Limb (tissue), 2 donors: ENCODE results near the gene PCOLCE2.

Source experiments
- DNase-seq, 2 donors: peaks; one replicate each; pipeline ENCODE4 v3.0.0-alpha.2; 2016; ENCODE audit errors: extremely low spot score in 2 of 2

The PCOLCE2 gene

DNA sequence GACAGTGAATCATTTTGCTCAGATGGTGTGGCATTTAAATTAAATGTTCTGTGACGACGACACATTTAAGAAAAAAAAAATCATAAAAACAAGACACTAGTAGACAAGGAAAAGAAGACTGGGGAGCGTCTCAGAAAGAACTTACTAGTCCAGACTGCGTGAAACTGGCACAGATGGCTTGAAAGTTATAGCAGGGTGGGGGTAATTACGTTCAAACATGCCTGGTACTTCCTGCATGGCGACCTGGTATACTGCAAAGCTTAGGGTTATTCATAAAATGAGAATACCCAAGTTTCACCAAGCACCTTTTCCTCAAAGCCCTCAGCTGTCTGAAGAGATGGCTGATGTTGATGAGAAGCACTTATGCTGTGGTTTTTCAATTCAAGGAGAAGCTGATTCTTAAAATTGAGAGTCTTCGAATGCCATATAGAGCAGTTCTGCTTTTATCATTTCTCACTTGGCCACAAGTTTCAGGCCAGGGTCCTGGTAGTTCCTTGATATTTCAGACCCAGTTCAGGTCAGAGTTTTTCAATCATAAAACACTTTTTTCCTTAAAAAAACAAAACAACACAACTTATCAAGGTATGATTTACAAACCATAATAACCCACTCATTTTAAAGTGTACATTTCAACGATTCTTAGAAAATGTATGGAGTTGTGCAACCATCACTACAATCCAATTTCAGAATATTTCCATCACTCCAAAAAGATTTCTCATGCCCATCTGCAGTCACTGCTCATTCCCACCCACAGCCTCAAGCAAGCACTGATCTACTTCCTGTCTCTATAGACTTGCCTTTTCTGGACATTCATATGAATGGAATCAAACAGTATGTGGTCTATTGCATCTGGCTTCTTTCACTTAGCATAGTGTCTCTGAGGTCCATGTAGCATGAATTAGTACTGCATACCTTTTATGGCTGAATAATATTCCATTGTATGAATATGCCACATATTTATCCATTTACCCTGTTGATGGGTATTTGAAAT lies 24.7 kb downstream of the PCOLCE2 start:
- DNase-seq, result no peak

DNA sequence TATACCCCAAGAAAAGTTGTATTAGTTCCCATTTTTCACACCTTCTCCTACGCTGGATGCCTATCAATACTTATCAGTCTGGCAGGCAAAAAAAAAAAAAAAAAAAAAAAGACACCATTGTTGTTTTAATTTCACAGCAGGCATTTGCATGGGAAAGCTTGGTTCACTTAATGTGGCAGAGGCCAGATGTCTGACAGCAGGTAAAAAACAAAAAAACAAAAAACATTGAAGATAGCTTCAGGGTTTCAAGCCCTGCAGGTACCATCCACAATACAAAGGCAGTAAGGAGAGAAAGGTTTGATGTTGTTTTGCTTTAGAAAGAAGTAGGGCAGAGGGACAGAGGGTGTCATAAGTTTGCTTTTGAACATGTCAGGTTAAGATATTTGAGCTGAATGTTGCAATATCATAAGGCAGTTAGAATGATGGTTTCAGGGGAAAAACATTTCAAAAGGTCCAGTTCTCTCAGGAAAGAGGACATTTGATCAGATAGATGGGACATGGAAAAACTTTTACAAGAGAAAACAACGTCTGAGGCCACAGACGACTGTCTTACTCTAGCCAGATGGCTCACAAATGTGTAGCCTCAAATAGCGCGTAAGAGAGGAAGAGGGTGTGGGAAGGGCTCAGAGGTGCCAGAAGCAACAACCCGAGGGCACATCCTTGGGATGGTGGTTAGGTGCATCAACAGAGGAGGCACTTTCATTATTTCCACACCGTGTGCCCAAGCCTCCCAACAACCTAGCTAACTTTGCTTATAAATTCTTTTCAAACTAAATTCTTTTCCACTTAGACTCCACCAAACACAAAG lies 25.7 kb downstream of the PCOLCE2 start:
- DNase-seq, result no peak

DNA sequence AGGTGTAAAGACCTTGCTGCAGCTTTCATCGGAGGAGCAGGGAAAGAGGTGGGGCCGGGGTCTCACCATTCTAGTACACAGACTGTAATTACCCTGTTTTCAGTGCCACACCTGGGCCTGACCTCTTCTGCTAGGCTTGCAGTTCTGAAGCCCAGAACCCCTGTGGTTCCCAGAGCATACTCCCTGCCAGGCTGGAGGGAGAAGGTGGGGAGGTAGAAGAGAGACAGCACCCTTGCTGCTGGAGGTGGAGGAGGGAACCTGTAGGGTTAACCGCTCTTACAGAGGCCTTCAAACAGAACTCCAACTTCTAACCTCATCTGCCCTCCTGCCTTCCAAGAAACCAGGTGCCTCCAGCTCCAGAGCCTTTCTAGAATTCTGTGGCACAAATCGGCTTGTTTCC lies 27.0 kb downstream of the PCOLCE2 start:
- DNase-seq, result no peak

DNA sequence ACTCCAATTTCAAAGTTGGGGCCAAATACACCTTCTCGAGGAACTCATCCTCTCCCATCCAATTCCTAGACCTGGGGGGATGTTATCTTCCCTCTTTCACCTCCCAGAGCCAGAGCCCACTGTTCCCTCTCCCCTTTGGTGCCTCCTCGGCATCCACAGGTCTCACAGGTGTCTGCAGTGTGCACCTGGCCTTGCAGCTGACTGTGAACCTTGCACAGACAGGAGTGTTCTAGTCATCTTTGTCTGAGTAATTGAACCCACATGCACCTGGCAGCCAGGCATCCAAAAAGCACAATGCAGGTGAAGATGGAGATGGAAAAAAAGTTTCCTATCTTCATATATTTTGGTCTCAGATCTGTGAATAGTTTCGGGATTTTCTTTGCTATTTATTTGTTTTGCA lies 30.8 kb downstream of the PCOLCE2 start:
- DNase-seq, result no peak

DNA sequence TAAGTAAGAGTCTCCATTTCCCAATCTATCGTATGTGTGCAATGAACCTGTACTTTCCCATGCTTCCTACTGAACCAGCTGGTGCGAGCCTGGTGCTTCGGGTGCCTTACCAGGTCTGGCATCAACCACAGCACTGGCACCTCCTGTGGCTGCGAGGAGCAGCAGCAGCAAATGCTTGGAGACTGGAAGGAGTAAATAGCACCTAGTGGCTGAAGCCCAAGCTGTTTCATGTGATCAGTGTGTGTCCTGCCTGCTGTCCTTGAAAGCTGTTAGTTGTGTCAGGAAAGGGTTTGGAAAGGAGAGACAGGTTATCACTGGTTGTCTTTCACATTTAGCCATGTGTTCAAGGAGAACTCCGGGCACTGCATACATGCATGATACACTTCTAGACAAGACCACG lies 31.8 kb downstream of the PCOLCE2 start:
- no peak for DNase-seq

DNA sequence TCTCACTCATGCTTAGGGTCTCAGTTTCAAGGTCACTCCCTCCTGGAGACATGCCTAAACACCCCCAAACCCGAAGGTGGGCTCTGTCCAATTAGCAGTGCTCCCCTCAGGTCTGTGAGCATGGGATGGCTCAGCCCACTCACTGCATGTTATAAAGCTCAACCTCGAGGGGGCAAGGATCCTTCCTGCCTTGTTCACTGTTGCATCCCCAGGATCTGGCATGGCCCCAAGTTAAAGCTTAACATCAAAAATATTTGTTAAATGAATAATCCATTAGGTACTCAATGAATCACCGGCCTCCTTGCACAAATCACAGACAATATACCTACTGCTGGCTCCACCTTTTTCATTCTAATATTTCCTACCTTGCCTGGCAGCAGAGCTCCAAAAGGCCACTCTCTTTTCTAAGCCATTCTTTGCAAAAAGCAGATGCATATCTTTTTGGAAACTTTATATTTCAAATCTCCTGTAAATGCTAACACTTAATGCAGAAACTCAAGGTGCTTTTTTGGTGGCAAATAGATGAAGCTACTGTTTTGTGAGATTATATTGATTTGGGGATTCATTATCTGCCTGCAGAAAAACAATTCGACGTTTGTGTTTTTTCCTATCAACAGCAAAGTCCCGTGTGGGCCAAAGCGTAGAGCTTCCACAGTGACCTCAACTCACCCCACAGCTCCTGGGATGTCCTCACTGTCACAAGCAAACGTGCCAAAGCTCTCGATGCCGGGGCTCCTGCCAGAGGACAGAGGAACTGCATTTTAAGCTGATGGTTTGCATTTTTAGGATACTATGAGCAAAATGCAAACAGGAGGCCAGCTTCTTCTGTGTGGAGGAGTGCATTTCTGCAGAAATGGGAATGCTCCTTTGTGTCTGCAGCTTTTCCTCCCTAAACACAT lies 35.4 kb downstream of the PCOLCE2 start:
- no peak for DNase-seq

DNA sequence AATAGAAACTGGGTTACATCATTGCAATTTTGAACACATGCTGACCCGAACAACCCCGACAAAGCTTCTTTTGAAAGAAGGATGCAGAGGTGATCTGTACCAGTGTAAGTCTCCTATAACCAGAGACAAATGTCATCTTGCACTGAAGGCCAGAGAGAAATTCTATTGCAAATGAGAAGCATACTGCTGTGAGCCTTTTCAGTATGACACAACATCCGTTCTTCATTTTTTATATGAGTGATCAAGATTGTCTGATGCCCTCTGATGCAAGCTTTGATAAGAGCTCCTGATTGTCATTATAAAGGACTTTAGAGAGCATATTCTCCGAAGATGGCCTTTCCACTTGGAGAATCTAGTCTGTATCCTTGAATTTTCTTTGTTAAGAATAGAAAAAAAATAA lies 36.9 kb downstream of the PCOLCE2 start:
- DNase-seq, result no peak

DNA sequence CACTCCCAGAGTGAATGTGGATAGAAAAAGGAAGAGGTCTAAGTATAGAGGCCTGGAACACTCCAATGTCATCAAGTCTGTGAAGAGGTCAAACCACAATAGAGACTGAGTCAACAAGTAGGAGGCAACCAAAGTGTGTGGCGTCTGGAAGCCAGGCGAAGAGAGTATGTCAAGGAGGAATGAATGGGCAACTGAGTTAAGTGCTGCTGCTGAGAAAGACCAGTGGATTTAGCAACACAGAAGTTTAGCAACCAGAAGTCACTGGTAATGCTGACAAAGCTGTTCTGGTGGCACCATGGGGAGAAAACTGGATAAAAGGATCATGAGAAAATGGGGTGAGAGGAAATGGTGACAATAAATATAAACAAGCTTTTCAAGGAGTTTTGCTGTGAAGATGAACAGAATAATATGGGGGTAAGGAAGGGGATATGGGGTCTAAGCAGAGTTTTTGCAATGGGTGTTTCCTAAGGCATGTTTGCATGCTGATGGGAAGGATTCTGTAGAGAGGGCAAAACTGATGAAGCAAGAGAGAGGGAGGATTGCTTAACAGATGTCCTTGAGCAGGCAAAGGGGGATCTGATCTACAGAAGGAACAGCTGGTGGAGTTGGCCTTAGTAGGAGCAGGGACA lies 38.4 kb downstream of the PCOLCE2 start:
- DNase-seq, result no peak

DNA sequence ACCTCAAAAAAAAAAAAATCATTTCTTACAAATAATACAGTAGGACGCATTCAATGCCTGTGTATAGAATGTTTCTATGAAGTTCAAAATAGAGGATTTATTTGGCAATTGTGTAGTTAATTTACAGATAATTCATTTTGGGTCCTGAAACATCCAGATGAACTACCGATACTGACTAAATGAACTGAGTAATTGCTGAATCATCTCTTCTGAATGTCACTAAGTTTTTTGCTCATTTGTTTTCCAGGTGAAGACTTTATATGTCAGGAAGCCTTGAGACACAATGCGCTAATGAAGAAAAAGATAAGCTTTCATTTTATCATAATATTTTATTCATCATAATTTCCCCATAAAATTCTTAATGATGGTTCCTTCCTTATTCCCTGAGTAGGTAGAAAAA lies 39.7 kb downstream of the PCOLCE2 start:
- DNase-seq, result no peak

DNA sequence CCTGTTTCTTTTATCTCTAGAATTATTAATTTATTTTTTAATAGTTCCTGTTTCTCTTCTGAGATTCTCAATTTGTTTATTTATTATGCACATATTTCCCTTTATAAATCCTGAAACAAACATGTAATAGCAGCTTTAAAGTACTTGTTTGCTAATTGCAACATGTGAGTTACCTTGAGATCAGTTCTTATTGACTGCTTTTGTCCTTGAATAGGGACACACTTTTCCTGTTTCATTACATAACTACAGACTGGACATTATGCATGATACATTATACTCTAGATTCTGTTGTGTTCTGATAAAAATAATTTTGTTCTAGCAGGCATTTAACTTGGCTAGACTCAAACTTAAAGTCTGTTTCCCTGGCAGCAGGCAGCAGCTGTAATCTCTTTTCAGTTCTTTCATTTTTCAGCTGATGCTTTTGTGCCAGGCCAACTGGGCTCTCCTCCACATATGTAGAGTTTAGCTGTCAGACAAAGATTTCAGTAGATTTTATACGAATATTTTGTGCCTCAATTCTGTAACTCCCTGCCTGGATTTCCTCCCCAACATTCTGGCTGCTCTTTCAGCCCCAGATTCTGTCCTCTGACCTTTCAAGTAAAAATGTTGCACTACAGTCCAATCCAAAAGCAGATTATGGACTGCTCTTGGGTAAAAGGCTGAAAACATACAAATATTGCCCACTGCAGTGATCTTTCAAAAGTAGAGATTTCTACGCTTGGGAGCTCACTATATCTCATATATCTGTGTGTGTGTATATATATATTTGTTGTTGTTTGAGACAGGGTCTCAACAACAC lies 41.9 kb downstream of the PCOLCE2 start:
- no peak for DNase-seq

DNA sequence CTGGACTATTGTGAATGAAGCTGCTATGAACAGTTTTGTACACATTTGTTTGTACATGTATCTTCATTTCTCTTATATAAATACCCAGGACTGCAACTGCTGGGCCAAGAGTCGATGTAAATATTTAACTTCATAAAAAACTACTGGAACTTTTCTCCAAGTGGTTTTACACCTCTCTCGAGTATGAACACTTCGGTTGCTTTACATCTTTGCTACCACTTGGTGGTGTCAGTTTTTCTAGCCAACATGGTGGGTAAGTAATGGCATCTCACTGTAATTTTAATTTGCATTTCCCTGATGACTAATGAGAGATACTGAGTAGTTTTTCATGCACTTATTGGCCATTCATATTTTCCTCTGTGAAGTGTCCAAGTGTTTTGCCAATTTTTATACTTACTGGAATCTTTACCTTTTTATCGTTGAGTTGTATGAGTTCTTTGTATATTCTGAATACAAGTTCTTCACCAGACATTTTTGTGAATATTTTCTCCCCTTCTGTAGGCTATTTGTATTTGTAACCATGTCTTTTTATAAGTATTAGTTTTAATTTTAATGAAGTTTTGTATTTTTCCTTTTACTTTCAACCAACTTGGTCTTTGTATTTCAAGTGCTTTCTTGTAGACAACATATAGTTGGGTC lies 44.4 kb downstream of the PCOLCE2 start:
- no peak for DNase-seq

DNA sequence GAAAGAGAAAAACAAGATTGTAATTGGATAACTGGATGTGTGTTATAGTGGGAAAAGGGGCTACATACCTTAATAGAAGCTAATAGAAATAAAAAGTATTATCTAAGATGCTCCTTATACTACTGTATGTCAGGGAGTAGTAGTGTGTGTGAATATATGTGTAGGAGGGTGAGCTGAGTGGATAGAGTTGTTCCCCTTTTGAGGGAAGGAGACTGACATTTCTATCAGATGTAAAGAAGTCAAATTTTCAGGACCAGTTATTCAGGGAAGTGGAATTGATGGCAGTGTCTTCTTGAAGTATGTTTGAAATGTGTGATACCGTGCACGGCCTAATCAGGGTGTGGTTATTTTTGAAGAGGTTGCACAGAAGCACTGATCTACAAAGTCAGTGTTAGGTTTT lies 49.1 kb downstream of the PCOLCE2 start:
- DNase-seq, result no peak

DNA sequence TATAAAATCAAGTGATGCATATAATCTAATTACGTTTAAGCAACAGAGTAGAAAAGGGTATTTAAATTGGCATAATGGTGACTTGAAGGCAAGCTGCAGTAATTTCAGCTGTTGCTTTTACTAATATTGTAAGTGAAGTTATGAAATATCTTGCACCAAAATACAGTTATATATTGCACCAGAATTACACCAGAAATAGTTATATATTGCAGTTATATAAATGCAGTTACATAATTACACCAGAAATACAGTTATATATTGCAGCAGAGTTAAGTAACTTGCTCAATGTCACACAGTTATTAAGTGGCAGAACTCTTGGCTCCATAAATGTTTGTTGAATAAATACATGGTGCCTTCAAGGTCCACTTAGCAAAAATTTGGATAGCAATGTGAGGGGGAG lies 51.4 kb downstream of the PCOLCE2 start:
- no peak for DNase-seq

DNA sequence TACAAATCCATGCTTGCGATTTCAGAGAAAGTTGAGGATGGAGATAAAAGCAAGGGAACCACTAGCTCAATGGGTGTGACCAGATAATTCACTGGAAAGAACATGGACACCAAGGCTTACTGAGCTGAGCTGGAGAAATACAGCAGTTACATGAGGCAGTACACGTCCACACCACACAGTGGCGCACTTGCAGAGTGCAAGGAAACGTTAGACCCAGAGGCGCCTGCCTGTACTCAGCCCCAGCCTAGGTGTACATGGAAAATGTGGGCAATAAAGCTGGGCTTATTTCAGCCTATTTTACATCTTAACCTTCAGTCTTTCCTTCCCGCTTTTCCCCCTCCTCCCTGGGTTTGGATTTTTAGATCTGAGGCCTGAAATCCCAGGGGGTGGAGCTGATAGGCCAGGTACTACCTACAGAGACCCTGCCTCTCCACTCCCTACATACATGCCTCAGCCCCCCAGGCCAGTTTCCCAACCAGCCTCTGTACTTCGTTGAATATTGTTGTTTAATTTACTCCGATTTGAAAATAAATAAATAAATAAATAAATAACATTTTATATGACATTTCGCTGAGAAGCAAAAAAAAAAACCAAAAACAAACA lies 60.1 kb downstream of the PCOLCE2 start:
- peak; percentile 74 to 82 for DNase-seq

DNA sequence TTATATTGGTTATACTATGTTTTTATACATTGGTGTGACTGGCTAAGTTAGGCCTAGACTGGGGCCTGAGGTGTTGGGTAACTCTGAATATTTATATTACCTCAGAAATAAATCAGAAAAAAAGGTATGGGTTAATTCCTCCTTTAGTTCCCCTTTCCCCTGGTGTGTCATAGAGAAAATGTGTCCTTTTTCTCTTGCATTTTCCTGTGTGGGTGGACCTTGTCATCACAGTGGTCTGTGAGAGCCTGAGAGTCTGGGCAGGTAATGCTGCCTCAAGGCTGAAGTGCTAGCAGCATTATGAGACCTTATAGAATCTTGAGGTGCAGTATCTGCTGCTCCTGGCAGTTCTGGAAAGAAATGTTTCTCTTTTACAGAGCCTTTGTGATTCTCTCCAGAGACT lies 69.7 kb downstream of the PCOLCE2 start:
- no peak for DNase-seq

DNA sequence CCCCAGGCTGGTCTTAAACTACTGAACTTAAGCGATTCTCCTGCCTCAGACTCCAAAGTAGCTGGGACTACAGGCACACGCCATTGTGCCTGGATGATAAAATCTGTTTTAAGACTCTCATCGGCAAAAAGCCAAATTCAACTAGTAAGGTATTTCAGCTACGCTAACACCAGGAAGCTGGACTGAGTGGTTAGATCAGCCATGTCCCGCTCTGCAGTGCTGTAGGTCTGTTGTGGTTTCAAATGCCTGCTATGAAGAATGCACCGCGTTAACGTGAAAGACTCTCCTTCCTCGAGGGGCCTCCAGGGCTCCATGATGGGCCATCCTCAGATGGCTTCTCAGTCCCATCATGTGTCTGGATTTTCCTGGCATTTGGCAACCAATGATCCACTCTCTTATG lies 70.2 kb downstream of the PCOLCE2 start:
- DNase-seq, result no peak

DNA sequence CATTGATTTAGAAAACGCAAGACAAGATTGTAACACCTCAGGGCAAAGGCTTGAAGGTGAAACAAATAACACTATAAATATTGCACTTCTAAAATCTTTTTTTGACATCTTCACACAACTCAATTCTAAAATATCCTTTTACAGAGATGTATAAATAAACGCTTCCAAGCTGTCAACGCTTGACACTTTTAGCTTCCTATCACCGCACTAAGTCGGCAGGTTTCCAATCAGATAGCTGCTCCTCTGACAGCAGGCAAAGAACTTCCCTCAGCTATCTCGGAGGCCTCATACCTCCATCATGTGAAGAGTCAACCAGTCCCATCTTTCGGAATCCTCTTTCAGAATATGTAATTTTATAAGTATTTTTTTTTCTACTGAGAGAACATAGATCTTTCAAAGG lies 71.0 kb downstream of the PCOLCE2 start:
- no peak for DNase-seq

DNA sequence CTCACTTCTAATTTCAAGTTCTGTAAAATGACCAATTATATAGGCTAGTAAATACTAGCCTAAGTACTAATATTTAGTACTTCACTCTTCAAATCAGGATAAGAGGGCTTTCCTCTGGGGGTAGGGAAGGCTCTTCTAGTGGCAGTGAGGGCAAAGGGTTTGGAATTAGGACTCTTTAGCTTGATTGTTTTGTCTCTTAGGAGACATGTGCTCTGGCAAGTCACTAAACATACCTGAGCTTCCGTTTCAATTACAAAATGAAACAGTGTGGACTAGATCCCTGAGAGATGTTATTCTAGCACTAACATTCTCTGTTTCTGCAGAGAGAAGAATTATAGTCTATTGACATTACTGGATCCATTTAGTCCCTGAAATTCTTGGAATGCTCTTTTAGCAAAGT lies 71.5 kb downstream of the PCOLCE2 start:
- no peak for DNase-seq

DNA sequence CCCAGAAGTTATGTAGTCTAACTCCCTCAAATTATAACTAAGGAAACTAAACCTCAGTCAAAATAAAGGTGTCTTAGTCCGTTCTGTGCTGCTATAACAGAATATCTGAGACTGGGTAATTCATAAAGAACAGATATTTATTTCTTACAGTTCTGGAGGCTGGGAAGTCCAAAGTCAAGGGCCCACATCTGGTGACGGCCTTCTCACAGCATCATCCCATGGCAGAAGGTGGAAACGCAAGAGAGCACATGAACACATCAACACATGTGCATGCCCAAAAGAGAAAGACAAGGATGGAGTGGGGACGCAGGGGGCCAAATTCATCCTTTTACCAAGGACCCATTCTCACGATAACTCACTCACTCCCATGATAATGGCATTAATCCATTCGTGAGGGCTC lies 73.1 kb downstream of the PCOLCE2 start:
- no peak for DNase-seq
